Measurements from ENCODE around the gene ETS1.

The ETS1 gene

GRCh38 chr11:128587415-128587814, at the start of gene ETS1:
Gene ETS1, minus strand, starts transcription at chr11:128587558. Its CDS starts 14,428 bp downstream, at chr11:128573130.
- no peak for DNase-seq

- DNase-seq: no peak
Observed at GRCh38 chr11:128634395-128634794, 47.0 kb upstream of the ETS1 start.

- no peak for DNase-seq
Observed at GRCh38 chr11:128633384-128633965, 46.1 kb upstream of the ETS1 start.

GRCh38 chr11:128632141-128632791, 44.9 kb upstream of the ETS1 start:
- peak; percentile 47 to 67 for DNase-seq

- DNase-seq: peak; percentile 95 to 96
Observed at GRCh38 chr11:128630367-128631230, 43.2 kb upstream of the ETS1 start.

GRCh38 chr11:128629516-128630106, 42.3 kb upstream of the ETS1 start:
- no peak for DNase-seq

GRCh38 chr11:128628686-128629085, 41.3 kb upstream of the ETS1 start:
- DNase-seq: peak in 1 of 2 experiments; percentile 28

- no peak for DNase-seq
Observed at GRCh38 chr11:128628325-128628673, 40.9 kb upstream of the ETS1 start.

GRCh38 chr11:128627666-128628324, 40.4 kb upstream of the ETS1 start:
- peak; percentile 36 to 57 for DNase-seq

- DNase-seq: no peak
Observed at GRCh38 chr11:128626913-128627665, 39.7 kb upstream of the ETS1 start.

- DNase-seq: no peak
Observed at GRCh38 chr11:128625746-128626145, 38.4 kb upstream of the ETS1 start.

- peak in 1 of 2 experiments; percentile 30 for DNase-seq
Observed at GRCh38 chr11:128625326-128625725, 38.0 kb upstream of the ETS1 start.

GRCh38 chr11:128624269-128625175, 37.2 kb upstream of the ETS1 start:
- DNase-seq: peak; percentile 65 to 76

GRCh38 chr11:128623091-128623490, 35.7 kb upstream of the ETS1 start:
- DNase-seq: no peak

GRCh38 chr11:128621601-128622501, 34.5 kb upstream of the ETS1 start:
- no peak for DNase-seq

GRCh38 chr11:128620309-128621100, 33.1 kb upstream of the ETS1 start:
- no peak for DNase-seq

- DNase-seq: no peak
Observed at GRCh38 chr11:128619540-128620308, 32.4 kb upstream of the ETS1 start.

GRCh38 chr11:128619007-128619406, 31.6 kb upstream of the ETS1 start:
- no peak for DNase-seq
